OCI-LY7 (cell line): ENCODE measurements around the gene WDFY4. TPM values are rescaled to one million over a fixed set of nuclear protein-coding genes. Genes with fewer than 3 reads are reported as not detected.

Experiments
- BruUV-seq: library from RNA; stranded (reverse); fragments of 400-500 nt; replicated peaks from 2 replicates; lab custom pipeline; 2021; lab: Mats Ljungman, UMichigan
- CTCF ChIA-PET: fragments of 300-600 bp; sonication (Branson Sonifier 250); formaldehyde crosslinking; loops from one replicate; lab custom pipeline; 2022; ENCODE audit warnings: antibody characterized with exemption; ENCODE audit not compliant: unreplicated experiment; lab: Charles Lee
- POLR2A ChIA-PET: fragments of 300-600 bp; sonication (Branson Sonifier 250); formaldehyde crosslinking; loops from one replicate; lab custom pipeline; 2022; ENCODE audit warnings: antibody characterized with exemption; lab: Charles Lee
- DNase-seq: peaks from one replicate; pipeline ENCODE4 v3.0.0-alpha.2; 2015; ENCODE audit warnings: low spot score
- H2AFZ ChIP-seq: fragments of 200-600 bp; sonication (generic), shearing (Covaris generic); 2 replicates; pipeline ENCODE4 v1.6.1; 2014; ENCODE audit warnings: mild to moderate bottlenecking, antibody characterized with exemption, low read length, moderate library complexity
- H3K27ac ChIP-seq: fragments of 200-600 bp; sonication (generic); 2 replicates; pipeline ENCODE4 v1.5.1; 2014; ENCODE audit warnings: mixed run types, low read depth, mild to moderate bottlenecking, moderate library complexity, low read length, inconsistent platforms; ENCODE audit not compliant: poor library complexity, severe bottlenecking
- H3K36me3 ChIP-seq: fragments of 200-600 bp; sonication (generic); 2 replicates; pipeline ENCODE4 v1.6.1; 2014; ENCODE audit warnings: mild to moderate bottlenecking, antibody characterized with exemption, low read length, moderate library complexity, mixed read lengths; ENCODE audit not compliant: insufficient read depth
- H3K4me1 ChIP-seq: fragments of 200-600 bp; sonication (generic); 2 replicates; pipeline ENCODE4 v1.5.1; 2014; ENCODE audit warnings: mild to moderate bottlenecking, low read length; ENCODE audit not compliant: insufficient read depth, poor library complexity, severe bottlenecking
- H3K4me2 ChIP-seq: fragments of 200-600 bp; sonication (generic); 2 replicates; pipeline ENCODE4 v1.6.1; 2014; ENCODE audit warnings: mild to moderate bottlenecking, low read length
- H3K4me3 ChIP-seq: fragments of 200-600 bp; sonication (generic); 2 replicates; pipeline ENCODE4 v1.5.1; 2014; ENCODE audit warnings: mild to moderate bottlenecking, low read depth, low read length; ENCODE audit not compliant: poor library complexity, severe bottlenecking
- H3K79me2 ChIP-seq: fragments of 200-600 bp; sonication (generic); 2 replicates; pipeline ENCODE4 v1.6.1; 2016; ENCODE audit warnings: low read depth, mild to moderate bottlenecking, low read length, moderate library complexity, mixed read lengths; ENCODE audit not compliant: insufficient read depth
- H3K9me2 ChIP-seq: fragments of 200-600 bp; sonication (generic); 2 replicates; pipeline ENCODE4 v1.6.1; 2016; ENCODE audit warnings: mild to moderate bottlenecking, low read length, mixed read lengths; ENCODE audit not compliant: insufficient read depth
- H3K9me3 ChIP-seq: fragments of 200-600 bp; sonication (generic); 2 replicates; pipeline ENCODE4 v1.6.1; 2014; ENCODE audit warnings: mild to moderate bottlenecking, mixed run types, low read length, mixed read lengths
- H4K20me1 ChIP-seq: fragments of 200-600 bp; sonication (generic); 2 replicates; pipeline ENCODE4 v1.6.1; 2014; ENCODE audit warnings: mild to moderate bottlenecking, antibody characterized with exemption, low read length, moderate library complexity, mixed read lengths; ENCODE audit not compliant: insufficient read depth
- CTCF ChIP-seq: fragments of 200-600 bp; sonication (generic); conservative IDR thresholded peaks from 2 replicates; pipeline ENCODE4 v1.5.1; 2014; ENCODE audit warnings: mild to moderate bottlenecking, antibody characterized with exemption, low read length, moderate library complexity, mixed read lengths
- EZH2phosphoT487 ChIP-seq: fragments of 200-600 bp; sonication (generic); IDR thresholded peaks from 2 replicates; pipeline ENCODE4 v1.6.1; 2018; ENCODE audit warnings: low read depth, borderline replicate concordance, mild to moderate bottlenecking, mixed run types, antibody characterized with exemption, low read length, moderate library complexity, mixed read lengths
- intact Hi-C: fragments of 100-400 bp; cut with micrococcal nuclease; formaldehyde crosslinking; loops from one replicate; pipeline ENCODE4 v1.10.0; 2022; ENCODE audit not compliant: unreplicated experiment
- total RNA-seq, 2 experiments: library from RNA; depleted of rRNA in 1 of 2; stranded (reverse); fragments of >200 nt in 1 of 2; shearing (Covaris generic) in 1 of 2; gene quantifications; 2 replicates each; pipeline ENCODE4 v1.2.3, GENCODE V29; 2014 to 2022

The WDFY4 gene
- total RNA-seq, 2 experiments from 2014 or later, result 51.5 to 85.6 TPM

- intact Hi-C loops, result loop anchor here (5.0 kb wide), 2 partner anchors 128 to 143 kb away; no protein-coding TSS in a partner anchor
- Histone ChIP-seq H3K9me3 (no peaks in the 10 kb centered on the region), H3K36me3 (peaks cover 84% of the 10 kb centered on the region), H2AFZ (peak overlapping the region; percentile 44; the same call in 1 of the 2 replicates), H3K9me2 (no peaks in the 10 kb centered on the region), H3K4me1 (peaks cover 34% of the 10 kb centered on the region), H3K27ac (peak overlapping the region; percentile 59), H3K4me3 (no peak overlapping the region), H4K20me1 (no peaks in the 10 kb centered on the region), H3K4me2 (peak overlapping the region; percentile 33), H3K79me2 (no peaks in the 10 kb centered on the region)
- no peak for TF ChIP-seq EZH2phosphoT487
- no peak for TF ChIP-seq CTCF
- no TSS peak for BruUV-seq
- DNase-seq, result peak; percentile 65
- ChIA-PET CTCF (no interaction called here), POLR2A (no interaction called here)
These were observed 115.5 kb downstream of the WDFY4 start for GRCh38 chr10:48800007-48800675.

GRCh38 chr10:48801001-48801421, 116.3 kb downstream of the WDFY4 start:
- intact Hi-C loops, result loop anchor here (5.0 kb wide), 2 partner anchors 129 to 144 kb away; no protein-coding TSS in a partner anchor
- peaks cover 87% of the 10 kb centered on the region for H3K36me3 ChIP-seq
- TF ChIP-seq CTCF (no peak), EZH2phosphoT487 (no peak)
- H3K9me2 ChIP-seq, result no peaks in the 10 kb centered on the region
- CTCF ChIA-PET, result no interaction called here
- no peak overlapping the region for H3K4me3 ChIP-seq
- BruUV-seq, result no TSS peak
- H3K79me2 ChIP-seq, result no peaks in the 10 kb centered on the region
- H3K4me2 ChIP-seq, result peak overlapping the region; percentile 33
- H3K9me3 ChIP-seq, result no peaks in the 10 kb centered on the region
- H3K27ac ChIP-seq, result peak overlapping the region; percentile 59
- POLR2A ChIA-PET, result interaction anchor here (0.8 kb wide), 1 partner anchor 227 kb away, joined by 4 read pairs; no protein-coding TSS in a partner anchor
- no peak for DNase-seq
- peaks cover 34% of the 10 kb centered on the region for H3K4me1 ChIP-seq
- H2AFZ ChIP-seq, result no peak overlapping the region
- no peaks in the 10 kb centered on the region for H4K20me1 ChIP-seq

GRCh38 chr10:48802611-48803071, 118.0 kb downstream of the WDFY4 start:
- POLR2A ChIA-PET, result interaction anchor here (1.2 kb wide), 1 partner anchor 10 kb away, joined by 3 read pairs; no protein-coding TSS in a partner anchor
- Histone ChIP-seq H3K4me1 (peaks cover 34% of the 10 kb centered on the region), H3K4me3 (no peak overlapping the region), H3K9me2 (no peaks in the 10 kb centered on the region), H3K4me2 (no peak overlapping the region), H2AFZ (no peak overlapping the region), H4K20me1 (no peaks in the 10 kb centered on the region), H3K27ac (peak overlapping the region; percentile 7), H3K9me3 (no peaks in the 10 kb centered on the region), H3K36me3 (peaks cover 90% of the 10 kb centered on the region), H3K79me2 (no peaks in the 10 kb centered on the region)
- CTCF ChIA-PET, result interaction anchor here (0.5 kb wide), 1 partner anchor 736 kb away, joined by 3 read pairs; the partner anchor contains the start of gene ERCC6
- TF ChIP-seq EZH2phosphoT487 (no peak), CTCF (no peak)
- DNase-seq, result peak; percentile 46
- no TSS peak for BruUV-seq
- intact Hi-C loops, result loop anchor here (5.0 kb wide), 2 partner anchors 130 to 145 kb away; no protein-coding TSS in a partner anchor
